Astrocyte (in vitro differentiated cells and primary cell): ENCODE data around the gene RAD50.

Experiments used
- EZH2 ChIP-seq: IDR thresholded peaks from 2 replicates; pipeline ENCODE4 v1.6.1; 2012; ENCODE audit warnings: mild to moderate bottlenecking, low read length, inconsistent platforms; ENCODE audit not compliant: insufficient read depth
- TF ChIP-seq, protein P1 (sequence below): IDR thresholded peaks from 2 replicates; pipeline ENCODE4 v1.5.1; 2011; ENCODE audit warnings: low read depth, mild to moderate bottlenecking, inconsistent platforms, low read length, moderate library complexity; ENCODE audit not compliant: insufficient read depth

- TF ChIP-seq EZH2, result no peak
- TF ChIP-seq, protein P1, sequence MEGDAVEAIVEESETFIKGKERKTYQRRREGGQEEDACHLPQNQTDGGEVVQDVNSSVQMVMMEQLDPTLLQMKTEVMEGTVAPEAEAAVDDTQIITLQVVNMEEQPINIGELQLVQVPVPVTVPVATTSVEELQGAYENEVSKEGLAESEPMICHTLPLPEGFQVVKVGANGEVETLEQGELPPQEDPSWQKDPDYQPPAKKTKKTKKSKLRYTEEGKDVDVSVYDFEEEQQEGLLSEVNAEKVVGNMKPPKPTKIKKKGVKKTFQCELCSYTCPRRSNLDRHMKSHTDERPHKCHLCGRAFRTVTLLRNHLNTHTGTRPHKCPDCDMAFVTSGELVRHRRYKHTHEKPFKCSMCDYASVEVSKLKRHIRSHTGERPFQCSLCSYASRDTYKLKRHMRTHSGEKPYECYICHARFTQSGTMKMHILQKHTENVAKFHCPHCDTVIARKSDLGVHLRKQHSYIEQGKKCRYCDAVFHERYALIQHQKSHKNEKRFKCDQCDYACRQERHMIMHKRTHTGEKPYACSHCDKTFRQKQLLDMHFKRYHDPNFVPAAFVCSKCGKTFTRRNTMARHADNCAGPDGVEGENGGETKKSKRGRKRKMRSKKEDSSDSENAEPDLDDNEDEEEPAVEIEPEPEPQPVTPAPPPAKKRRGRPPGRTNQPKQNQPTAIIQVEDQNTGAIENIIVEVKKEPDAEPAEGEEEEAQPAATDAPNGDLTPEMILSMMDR, result no peak
Measured at GRCh38 chr5:132665574-132666080, 108.8 kb downstream of the RAD50 start.
